NOMO-1 treated with dmso at 0.1 percent for 144 hours (cell line): ENCODE data around the gene ESPNL.
"Not testable (repeated sequence)": the region's sequence is repeated elsewhere in the genome, so short reads cannot be mapped to it uniquely, and the experiment has no call there.

ENCODE experiments used
- DNase-seq: peaks from one replicate; lab custom pipeline; 2025; ENCODE audit not compliant: unreplicated experiment; lab: John Stamatoyannopoulos, UW

Gene ESPNL

GRCh38 chr2:238100049-238100820 lies at the start of gene ESPNL:
Gene ESPNL, plus strand, starts transcription at chr2:238100340. Its CDS starts 80 bp downstream, at chr2:238100420.
- DNase-seq, result no peak

GRCh38 chr2:238053191-238053776 lies 46.9 kb upstream of the ESPNL start:
- DNase-seq, result no peak

- no peak for DNase-seq
These were observed 44.3 kb upstream of the ESPNL start for GRCh38 chr2:238055841-238056240.

- DNase-seq, result not testable (repeated sequence)
These were observed 42.2 kb upstream of the ESPNL start for GRCh38 chr2:238057696-238058575.

- DNase-seq, result no peak
These were observed 40.6 kb upstream of the ESPNL start for GRCh38 chr2:238059505-238059904.

- DNase-seq, result peak; percentile 10
These were observed 40.0 kb upstream of the ESPNL start for GRCh38 chr2:238060096-238060541.

GRCh38 chr2:238060542-238061314 lies 39.4 kb upstream of the ESPNL start, which contains the start of gene SCLY:
Gene SCLY, plus strand, starts transcription at chr2:238061001. Its CDS starts 54 bp downstream, at chr2:238061055.
- DNase-seq, result peak; percentile 92

GRCh38 chr2:238061315-238062202 lies 38.6 kb upstream of the ESPNL start:
- peak; percentile 11 for DNase-seq

GRCh38 chr2:238063414-238064189 lies 36.5 kb upstream of the ESPNL start:
- DNase-seq, result no peak

GRCh38 chr2:238064376-238064775 lies 35.8 kb upstream of the ESPNL start:
- DNase-seq, result no peak

- no peak for DNase-seq
These were observed 34.9 kb upstream of the ESPNL start for GRCh38 chr2:238065071-238065846.

- DNase-seq, result no peak
These were observed 33.9 kb upstream of the ESPNL start for GRCh38 chr2:238066218-238066617.

GRCh38 chr2:238066718-238067117 lies 33.4 kb upstream of the ESPNL start:
- DNase-seq, result not testable (repeated sequence)

GRCh38 chr2:238067939-238068338 lies 32.2 kb upstream of the ESPNL start:
- DNase-seq, result no peak

- no peak for DNase-seq
These were observed 31.0 kb upstream of the ESPNL start for GRCh38 chr2:238069021-238069709.

GRCh38 chr2:238069877-238070276 lies 30.3 kb upstream of the ESPNL start:
- no peak for DNase-seq

GRCh38 chr2:238075397-238075796 lies 24.7 kb upstream of the ESPNL start:
- DNase-seq, result no peak

GRCh38 chr2:238077292-238077691 lies 22.8 kb upstream of the ESPNL start:
- DNase-seq, result no peak
